8988T (cell line): ENCODE data around the gene NME4.
"Not testable (repeated sequence)": the region's sequence is repeated elsewhere in the genome, so short reads cannot be mapped to it uniquely, and the experiment has no call there.

Experiments used
- DNase-seq: peaks from one replicate; pipeline ENCODE4 v3.0.0; 2011

Gene NME4

GRCh38 chr16:399340-400019 lies 2.5 kb downstream of the NME4 start:
- DNase-seq, result no peak

DNA sequence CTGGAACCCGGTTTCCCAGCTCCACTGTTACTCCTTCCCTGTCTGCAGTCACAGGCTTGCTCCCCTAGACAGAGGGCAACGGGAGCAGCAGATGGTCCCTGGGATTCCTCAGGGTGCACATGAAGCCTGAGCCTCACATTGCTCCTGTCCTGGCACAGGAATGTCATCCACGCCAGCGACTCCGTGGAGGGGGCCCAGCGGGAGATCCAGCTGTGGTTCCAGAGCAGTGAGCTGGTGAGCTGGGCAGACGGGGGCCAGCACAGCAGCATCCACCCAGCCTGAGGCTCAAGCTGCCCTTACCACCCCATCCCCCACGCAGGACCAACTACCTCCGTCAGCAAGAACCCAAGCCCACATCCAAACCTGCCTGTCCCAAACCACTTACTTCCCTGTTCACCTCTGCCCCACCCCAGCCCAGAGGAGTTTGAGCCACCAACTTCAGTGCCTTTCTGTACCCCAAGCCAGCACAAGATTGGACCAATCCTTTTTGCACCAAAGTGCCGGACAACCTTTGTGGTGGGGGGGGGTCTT lies 3.1 kb downstream of the NME4 start:
- no peak for DNase-seq

GRCh38 chr16:401468-402348 lies 4.7 kb downstream of the NME4 start, which contains the start of gene DECR2:
Gene DECR2, plus strand, starts transcription at chr16:401885. Its CDS starts 79 bp downstream, at chr16:401964.
- peak; percentile 93 for DNase-seq

GRCh38 chr16:404971-405486 lies 8.0 kb downstream of the NME4 start:
- no peak for DNase-seq

DNA sequence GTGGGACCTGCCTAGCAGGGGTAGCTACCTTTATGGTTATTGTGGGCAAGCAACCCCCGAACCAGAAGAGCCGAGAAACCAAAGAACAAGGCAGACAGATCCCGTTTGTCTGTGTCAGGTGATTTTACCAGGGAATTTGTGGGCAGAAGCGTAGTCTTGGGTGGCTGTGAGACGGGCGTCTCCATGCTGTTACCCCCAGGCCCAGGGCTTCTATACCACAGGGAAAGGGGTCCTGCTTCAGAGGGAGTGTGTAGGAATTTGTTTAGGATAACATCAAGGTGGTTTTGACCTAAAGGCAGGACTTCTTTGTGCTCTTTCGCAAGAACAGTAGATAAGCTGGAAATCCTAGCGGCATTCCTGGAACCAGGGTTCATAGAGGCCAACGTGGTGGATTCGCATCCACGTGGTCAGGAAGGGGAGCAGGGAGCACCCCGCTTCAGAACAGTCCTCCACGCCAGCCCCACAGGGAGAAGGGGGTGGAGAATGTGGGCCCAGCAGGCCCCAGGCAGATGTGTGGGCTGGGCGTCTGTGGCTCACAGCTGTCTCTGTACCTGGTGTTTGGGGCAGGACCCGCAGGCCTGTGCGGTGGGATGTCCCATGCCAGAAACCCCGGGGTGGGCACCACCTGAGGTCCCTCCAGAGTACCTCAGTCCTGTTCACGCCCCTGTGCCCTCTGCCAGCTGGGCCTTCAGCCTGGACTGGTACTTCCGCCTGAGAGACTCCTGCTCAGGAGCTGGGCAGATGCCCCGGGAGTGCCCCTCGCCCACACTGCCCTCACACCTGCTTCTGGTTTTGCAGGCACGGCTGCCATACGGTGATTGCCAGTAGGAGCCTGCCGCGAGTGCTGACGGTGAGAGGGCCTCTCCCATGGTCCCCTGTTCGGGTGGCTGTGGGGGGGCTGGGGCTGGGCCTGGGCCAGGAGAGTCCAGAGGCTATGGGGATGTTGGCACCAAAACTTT lies 8.8 kb downstream of the NME4 start:
- DNase-seq, result no peak

GRCh38 chr16:407253-407652 lies 10.3 kb downstream of the NME4 start:
- DNase-seq, result no peak

DNA sequence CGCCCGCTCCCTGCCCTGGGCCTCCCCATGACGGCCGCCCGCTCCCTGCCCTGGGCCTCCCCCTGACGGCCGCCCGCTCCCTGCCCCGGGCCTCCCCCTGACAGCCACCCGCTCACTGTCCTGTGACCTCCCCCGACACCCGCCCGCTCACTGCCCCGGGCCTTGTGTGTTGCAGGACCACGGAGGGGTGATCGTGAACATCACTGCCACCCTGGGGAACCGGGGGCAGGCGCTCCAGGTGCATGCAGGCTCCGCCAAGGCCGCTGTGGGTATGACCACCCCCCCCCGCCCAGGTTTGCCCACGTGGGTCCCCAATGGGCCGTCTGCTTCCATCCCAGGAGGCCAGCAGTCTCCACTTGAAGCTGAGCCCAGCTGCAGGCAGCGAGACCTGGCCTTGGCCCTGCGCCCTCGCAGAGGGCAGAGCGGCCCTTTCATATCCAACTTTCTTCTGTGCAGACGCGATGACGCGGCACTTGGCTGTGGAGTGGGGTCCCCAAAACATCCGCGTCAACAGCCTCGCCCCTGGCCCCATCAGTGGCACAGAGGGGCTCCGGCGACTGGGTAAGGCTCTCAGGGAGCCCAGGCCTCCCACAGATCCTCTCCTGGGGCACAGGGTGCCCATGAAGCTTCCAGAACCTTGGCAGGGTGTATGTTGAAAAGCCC lies 13.6 kb downstream of the NME4 start:
- DNase-seq, result no peak

GRCh38 chr16:411576-412265 lies 14.7 kb downstream of the NME4 start:
- DNase-seq, result no peak

GRCh38 chr16:414395-415169 lies 17.6 kb downstream of the NME4 start:
- DNase-seq, result no peak

DNA sequence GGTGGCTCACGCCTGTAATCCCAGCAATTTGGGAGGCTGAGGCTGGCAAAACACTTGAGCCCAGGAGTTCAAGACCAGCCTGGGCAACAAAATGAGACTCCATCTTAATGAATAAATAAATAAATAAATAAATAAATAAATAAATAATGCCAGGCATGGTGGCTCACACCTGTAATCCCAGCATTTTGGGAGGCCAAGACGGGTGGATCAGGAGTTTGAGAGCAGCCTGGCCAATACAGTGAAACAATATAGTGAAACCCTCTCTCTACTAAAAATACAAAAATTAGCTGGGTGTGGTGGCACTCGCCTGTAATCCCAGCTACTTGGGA lies 18.1 kb downstream of the NME4 start:
- not testable (repeated sequence) for DNase-seq

GRCh38 chr16:422179-422578 lies 25.2 kb downstream of the NME4 start:
- DNase-seq, result not testable (repeated sequence)

DNA sequence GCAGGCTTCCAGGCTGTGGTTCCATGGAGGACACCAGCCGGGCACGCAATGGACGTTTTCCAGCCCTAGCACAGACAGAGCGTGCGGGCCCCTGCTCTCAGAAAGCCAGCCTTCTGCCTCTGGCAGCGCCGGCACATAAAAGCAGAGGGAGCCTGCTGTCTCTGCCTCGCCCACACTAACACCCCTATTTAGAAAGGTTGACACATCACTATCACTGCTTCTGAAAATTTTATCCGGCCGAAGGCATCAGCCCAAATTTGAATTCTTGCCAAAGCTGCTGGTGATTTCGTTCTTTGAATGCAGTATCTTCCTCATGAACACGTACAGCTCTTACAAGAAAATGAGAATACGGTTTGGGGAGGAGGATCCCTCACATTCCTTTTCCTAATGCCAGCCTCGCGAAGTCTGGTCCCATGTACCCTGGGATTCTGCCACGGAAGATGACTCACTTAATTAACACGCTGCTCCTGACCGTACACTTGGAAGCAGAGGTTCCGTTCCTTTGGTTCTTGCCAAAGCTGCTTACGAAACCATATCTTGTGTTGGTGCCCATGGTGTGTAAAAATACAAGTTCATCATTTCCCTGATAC lies 27.1 kb downstream of the NME4 start:
- DNase-seq, result peak; percentile 66

- DNase-seq, result no peak
Observed at GRCh38 chr16:424623-425081, 27.7 kb downstream of the NME4 start.

DNA sequence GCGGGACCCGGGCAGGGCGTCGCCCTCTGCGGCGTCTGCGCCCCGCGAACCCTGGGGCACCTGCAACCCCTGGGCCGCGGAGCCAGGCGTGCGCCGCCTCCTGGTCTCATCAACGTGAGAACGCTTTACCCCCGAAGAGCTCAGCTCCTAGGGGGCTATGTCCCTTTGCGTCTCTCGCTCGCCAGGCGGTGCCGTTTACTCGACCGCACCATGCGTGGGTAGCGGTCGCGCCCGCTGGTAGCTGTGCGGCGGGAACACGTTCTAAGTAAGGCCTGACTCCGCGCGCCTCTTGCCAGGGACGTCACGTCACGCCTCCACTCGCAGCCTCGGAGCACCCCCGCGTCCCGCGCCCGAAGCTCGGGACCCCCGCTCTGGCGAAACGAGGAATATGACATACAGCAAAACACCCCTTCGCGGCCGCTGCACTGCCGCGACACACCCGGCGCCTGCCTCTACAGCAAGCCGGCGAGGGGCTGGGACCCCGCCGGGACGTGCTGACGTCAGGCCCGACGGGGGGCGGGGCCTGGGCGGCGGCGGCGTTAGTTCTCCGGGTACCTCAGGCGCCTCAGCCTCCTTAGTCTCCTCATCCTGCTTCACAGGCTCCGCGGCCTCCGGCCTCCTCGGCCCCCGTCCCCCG lies 28.2 kb downstream of the NME4 start, which contains the start of gene RAB11FIP3:
TSS of gene RAB11FIP3 (plus strand) at position 568 of the 637 bp plus-strand sequence. CDS start 358 bp downstream, outside the sequence.
- DNase-seq, result peak; percentile 93

- DNase-seq, result no peak
Observed at GRCh38 chr16:425740-426114, 28.7 kb downstream of the NME4 start.

DNA sequence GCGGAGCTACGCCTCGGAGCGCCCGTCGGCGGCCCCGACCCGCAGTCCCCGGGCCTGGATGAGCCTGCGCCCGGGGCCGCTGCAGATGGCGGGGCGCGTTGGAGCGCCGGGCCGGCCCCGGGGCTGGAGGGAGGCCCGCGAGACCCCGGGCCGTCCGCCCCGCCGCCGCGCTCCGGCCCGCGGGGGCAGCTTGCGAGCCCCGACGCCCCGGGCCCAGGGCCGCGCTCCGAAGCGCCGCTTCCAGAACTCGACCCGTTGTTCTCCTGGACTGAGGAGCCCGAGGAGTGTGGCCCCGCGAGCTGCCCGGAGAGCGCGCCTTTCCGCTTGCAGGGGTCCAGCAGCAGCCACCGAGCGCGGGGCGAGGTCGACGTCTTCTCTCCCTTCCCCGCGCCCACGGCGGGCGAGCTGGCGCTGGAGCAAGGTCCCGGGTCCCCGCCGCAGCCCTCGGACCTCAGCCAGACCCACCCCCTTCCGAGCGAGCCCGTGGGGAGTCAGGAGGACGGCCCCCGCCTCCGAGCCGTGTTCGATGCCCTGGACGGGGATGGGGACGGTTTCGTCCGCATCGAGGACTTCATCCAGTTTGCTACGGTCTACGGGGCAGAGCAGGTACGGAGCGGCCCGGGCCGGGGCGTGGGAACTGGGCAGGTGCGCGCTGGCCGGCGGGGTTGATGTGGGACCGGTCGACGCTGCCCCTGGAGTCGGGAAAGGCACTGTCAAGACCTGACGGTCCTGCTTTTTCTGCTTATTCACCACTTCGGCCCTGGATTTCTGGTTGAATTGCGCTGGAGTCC lies 29.3 kb downstream of the NME4 start:
- DNase-seq, result no peak

DNA sequence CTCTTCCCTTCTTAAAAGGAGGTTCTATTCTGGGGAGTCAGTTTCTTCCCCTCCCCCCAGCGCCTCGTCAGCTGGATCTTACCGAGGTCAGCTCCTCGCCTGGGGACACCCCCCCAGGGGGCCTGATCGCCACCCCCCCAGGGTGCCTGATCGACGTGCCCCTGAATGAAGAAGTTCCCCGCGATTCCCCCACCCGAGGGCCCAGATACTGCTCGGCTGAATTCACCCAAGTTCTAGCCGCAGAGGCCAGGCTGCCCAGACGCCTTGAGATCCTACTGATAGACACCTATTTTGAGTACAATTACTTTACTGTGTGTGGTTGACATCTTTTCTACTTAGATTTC lies 29.9 kb downstream of the NME4 start:
- DNase-seq, result no peak

GRCh38 chr16:427250-427649 lies 30.3 kb downstream of the NME4 start:
- no peak for DNase-seq

- DNase-seq, result no peak
Observed at GRCh38 chr16:430904-431303, 33.9 kb downstream of the NME4 start.
